NB4 (cell line): Measurements from ENCODE around the gene NOL3.

Experiments
- DNase-seq: peaks from one replicate; pipeline ENCODE4 v3.0.0; 2010; ENCODE audit warnings: low read depth
- H3K4me3 ChIP-seq: one replicate; pipeline ENCODE4 v1.5.1; 2011; ENCODE audit warnings: mild to moderate bottlenecking, low read depth, low read length, moderate library complexity
- MYC ChIP-seq: IDR thresholded peaks from 2 replicates; pipeline ENCODE4 v1.6.1; 2011; ENCODE audit warnings: low read depth, low read length
- POLR2A ChIP-seq: IDR thresholded peaks from 2 replicates; pipeline ENCODE4 v1.6.1; 2011; ENCODE audit warnings: mild to moderate bottlenecking; ENCODE audit not compliant: insufficient read length; ENCODE audit errors: extremely low read depth
- TF ChIP-seq, protein P1 (sequence below): IDR thresholded peaks from one replicate; pipeline ENCODE4 v1.5.1; 2012; ENCODE audit warnings: low read depth, low read length
- TF ChIP-seq, protein P2 (sequence below): IDR thresholded peaks from 2 replicates; pipeline ENCODE4 v1.6.1; 2011; ENCODE audit warnings: low read depth, low read length

NOL3 gene

DNA sequence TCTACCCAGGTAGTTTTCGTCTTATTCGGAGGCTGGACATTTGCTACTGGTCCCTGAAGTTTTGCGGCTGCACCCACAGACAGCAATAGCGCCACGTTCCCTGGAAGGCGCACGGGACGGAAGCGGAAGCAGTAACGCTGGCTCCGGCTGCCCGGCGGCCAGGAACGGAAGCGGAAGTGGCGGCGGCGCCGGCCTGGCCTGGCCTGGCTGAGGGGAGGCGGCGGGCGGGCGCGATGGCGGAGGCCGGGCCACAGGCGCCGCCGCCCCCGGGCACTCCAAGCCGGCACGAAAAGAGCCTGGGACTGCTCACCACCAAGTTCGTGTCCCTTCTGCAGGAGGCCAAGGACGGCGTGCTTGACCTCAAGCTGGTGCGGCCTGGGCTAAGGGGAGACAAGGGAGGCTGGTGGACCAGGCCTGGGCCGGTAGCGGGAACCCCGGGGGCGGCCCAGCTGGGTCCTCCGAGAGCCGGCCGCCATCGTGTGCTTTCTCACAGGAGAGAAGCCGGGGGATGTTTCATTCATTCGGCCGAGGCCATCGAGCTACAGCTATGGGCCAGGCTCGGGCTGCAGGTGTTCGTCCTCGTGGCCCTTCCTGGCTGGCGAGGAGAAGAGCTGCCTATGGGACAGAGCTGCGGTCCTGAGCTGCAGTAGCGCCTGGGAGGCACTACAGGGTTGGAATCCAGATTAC, 21.8 kb downstream of the NOL3 start, which contains the start of gene E2F4:
Gene E2F4, plus strand, starts transcription at position 161 of the 687 bp plus-strand sequence. Its CDS starts 73 bp downstream, at position 234.
- H3K4me3 ChIP-seq = peak within 1 kb of the TSS; percentile 100
- peak; percentile 97 for DNase-seq
- TF ChIP-seq, protein P1, sequence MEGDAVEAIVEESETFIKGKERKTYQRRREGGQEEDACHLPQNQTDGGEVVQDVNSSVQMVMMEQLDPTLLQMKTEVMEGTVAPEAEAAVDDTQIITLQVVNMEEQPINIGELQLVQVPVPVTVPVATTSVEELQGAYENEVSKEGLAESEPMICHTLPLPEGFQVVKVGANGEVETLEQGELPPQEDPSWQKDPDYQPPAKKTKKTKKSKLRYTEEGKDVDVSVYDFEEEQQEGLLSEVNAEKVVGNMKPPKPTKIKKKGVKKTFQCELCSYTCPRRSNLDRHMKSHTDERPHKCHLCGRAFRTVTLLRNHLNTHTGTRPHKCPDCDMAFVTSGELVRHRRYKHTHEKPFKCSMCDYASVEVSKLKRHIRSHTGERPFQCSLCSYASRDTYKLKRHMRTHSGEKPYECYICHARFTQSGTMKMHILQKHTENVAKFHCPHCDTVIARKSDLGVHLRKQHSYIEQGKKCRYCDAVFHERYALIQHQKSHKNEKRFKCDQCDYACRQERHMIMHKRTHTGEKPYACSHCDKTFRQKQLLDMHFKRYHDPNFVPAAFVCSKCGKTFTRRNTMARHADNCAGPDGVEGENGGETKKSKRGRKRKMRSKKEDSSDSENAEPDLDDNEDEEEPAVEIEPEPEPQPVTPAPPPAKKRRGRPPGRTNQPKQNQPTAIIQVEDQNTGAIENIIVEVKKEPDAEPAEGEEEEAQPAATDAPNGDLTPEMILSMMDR = no peak
- TF ChIP-seq, protein P2, sequence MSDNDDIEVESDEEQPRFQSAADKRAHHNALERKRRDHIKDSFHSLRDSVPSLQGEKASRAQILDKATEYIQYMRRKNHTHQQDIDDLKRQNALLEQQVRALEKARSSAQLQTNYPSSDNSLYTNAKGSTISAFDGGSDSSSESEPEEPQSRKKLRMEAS = peak; percentile 48
- TF ChIP-seq MYC (peak; percentile 44; the same call in 1 of the 2 replicates), POLR2A (peak; percentile 52)

DNA sequence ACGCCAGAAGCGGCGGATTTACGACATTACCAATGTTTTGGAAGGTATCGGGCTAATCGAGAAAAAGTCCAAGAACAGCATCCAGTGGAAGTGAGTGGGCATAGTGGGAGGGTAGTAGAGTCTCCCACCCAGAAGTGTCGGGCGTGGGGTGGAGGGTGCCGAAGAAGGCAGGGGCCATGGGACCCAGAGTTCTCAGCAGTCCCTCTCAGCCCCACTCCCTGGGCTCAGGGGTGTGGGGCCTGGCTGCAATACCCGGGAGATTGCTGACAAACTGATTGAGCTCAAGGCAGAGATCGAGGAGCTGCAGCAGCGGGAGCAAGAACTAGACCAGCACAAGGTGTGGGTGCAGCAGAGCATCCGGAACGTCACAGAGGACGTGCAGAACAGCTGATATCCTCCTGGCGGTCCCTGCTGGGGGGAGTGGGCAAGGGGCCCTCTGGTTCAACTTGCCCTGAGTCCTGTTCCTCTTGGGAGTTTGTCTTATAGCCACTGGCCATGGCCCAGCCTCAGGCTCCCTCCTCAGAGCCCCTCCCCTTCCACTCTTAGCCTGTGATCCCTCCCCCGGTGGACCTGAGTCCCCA, 22.5 kb downstream of the NOL3 start:
- TF ChIP-seq MYC (no peak), POLR2A (no peak)
- TF ChIP-seq, protein P1 = no peak
- TF ChIP-seq, protein P2 = no peak
- peak; percentile 26 for DNase-seq

DNA sequence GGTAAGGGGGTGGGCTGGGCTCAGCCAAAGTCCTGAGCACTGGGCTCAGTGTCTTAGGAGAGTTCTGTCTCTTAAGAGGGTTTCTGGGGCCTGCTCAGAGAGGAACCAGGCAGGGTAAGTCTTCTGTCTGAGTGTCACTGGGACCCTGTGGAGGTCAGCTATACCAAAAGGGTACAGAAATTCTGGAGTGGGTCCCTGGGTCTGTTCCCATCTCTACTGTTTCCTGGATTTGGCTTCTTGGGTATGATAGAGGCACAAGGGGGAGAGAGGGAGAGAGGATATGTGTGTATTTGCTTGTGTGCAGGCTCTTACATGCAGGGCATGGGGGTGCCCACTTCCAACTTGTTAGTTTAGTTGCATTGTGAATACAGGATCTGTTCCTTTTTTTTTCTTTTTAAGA, 23.2 kb downstream of the NOL3 start:
- TF ChIP-seq POLR2A (no peak), MYC (no peak)
- TF ChIP-seq, protein P2 = no peak
- TF ChIP-seq, protein P1 = no peak
- peak overlapping the region; percentile 100 for H3K4me3 ChIP-seq
- DNase-seq = no peak

More for the DNA sequence above, 22.5 kb downstream of the NOL3 start:
- H3K4me3 ChIP-seq = peak overlapping the region; percentile 100

DNA sequence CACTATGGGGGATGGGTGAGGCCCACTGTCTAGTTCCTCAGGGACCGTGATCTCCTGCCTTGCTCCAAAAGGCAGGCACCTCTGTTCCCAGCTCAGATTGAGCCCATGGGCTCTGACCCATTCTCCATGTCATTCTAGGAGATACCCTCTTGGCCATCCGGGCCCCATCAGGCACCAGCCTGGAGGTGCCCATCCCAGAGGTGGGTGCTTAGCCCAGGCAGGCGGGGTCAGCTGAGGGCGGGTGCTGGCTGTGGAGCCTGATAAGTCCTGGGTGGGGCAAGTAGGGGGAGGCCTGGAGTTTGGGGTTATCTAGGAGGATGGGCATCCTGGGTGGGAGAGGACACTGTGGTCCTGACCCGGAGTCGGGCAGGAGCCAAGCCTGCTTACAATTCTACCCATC, 23.9 kb downstream of the NOL3 start:
- DNase-seq = no peak
- no peak overlapping the region for H3K4me3 ChIP-seq
- TF ChIP-seq, protein P1 = no peak
- no peak for TF ChIP-seq POLR2A
- TF ChIP-seq, protein P2 = no peak
- TF ChIP-seq MYC = no peak

DNA sequence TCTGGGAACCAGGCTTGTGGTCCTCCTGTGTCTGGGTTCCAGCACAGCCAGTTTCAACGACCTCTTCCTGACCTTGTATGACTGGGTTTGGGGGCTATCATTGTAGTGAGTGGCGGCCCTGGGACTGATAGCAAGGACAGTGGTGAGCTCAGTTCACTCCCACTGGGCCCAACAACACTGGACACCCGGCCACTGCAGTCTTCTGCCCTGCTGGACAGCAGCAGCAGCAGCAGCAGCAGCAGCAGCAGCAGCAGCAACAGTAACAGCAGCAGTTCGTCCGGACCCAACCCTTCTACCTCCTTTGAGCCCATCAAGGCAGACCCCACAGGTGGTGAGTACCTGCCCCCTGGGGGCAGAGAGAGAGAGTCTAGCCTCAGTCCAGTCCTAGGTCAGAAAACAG, 25.3 kb downstream of the NOL3 start:
- no peak for DNase-seq
- no peak for TF ChIP-seq MYC
- TF ChIP-seq, protein P2 = no peak
- no peak for TF ChIP-seq POLR2A
- TF ChIP-seq, protein P1 = no peak
- H3K4me3 ChIP-seq = no peak overlapping the region
